GM12878 (cell line): ENCODE results near the gene PPIA. TPM values are rescaled to one million over a fixed set of nuclear protein-coding genes. Genes with fewer than 3 reads are reported as not detected.
A peak's percentile ranks its signal among the peaks of the same experiment; 100 is the strongest.
"Not testable (repeated sequence)": the region's sequence is repeated elsewhere in the genome, so short reads cannot be mapped to it uniquely, and the experiment has no call there.

Source experiments
- ATAC-seq: fragments of 200-7000 bp; cut with Tn5 transposase; 3 replicates; pipeline ENCODE4 v1.9.1; 2020; ENCODE audit warnings: mild to moderate bottlenecking, moderate library complexity
- BruUV-seq: library from RNA; stranded (reverse); fragments of 400-500 nt; replicated peaks from 2 replicates; lab custom pipeline; 2021; lab: Mats Ljungman, UMichigan
- CTCF ChIA-PET: fragments of 300-600 bp; sonication (Branson Sonifier 250); formaldehyde crosslinking; extraction: SDS; loops from one replicate; lab custom pipeline; 2021; ENCODE audit warnings: inconsistent platforms; lab: Yijun Ruan, JAX
- POLR2A ChIA-PET: fragments of 350-600 bp; formaldehyde crosslinking; extraction: SDS; loops from one replicate; lab custom pipeline; 2021; ENCODE audit warnings: inconsistent platforms; lab: Charles Lee
- RAD21 ChIA-PET: fragments of 300-600 bp; sonication (Branson Sonifier 250); formaldehyde crosslinking; loops from one replicate; lab custom pipeline; 2023; ENCODE audit warnings: antibody characterized with exemption; ENCODE audit not compliant: unreplicated experiment; lab: Charles Lee
- SMC1A ChIA-PET: fragments of 300-600 bp; sonication (Branson Sonifier 250); formaldehyde crosslinking; loops from one replicate; lab custom pipeline; 2023; ENCODE audit not compliant: unreplicated experiment, uncharacterized antibody; lab: Charles Lee
- DNase-seq: peaks from one replicate; pipeline ENCODE4 v3.0.0-alpha.2; 2011; ENCODE audit warnings: low read depth, low spot score
- FAIRE-seq: peaks from 3 replicates; lab custom pipeline; 2011; peaks lifted over from hg19 to GRCh38; lab: Jason Lieb, UNC
- H2AFZ ChIP-seq: 2 replicates; pipeline ENCODE4 v1.6.0; 2011; ENCODE audit warnings: low read depth, low read length, control low read depth; ENCODE audit not compliant: control insufficient read depth
- H3K27ac ChIP-seq: 2 replicates; pipeline ENCODE4 v1.5.1; 2011; ENCODE audit warnings: control low read depth; ENCODE audit not compliant: control insufficient read depth, insufficient read depth
- H3K27me3 ChIP-seq, 2 experiments: replicated peaks in 1 of 2; 2 replicates each; pipeline versions ENCODE4 v1.6.0 to v1.6.1; 2011; ENCODE audit warnings: low read length in 1 of 2; ENCODE audit not compliant: control insufficient read depth in 2 of 2, insufficient read depth in 2 of 2
- H3K36me3 ChIP-seq, 2 experiments: 2 replicates each; pipeline ENCODE4 v1.5.1; 2011; ENCODE audit warnings: low read length in 1 of 2; ENCODE audit not compliant: control insufficient read depth in 2 of 2, insufficient read depth in 2 of 2
- H3K4me1 ChIP-seq: 2 replicates; pipeline ENCODE4 v1.6.1; 2011; ENCODE audit warnings: mild to moderate bottlenecking, low read length, moderate library complexity, mixed read lengths; ENCODE audit not compliant: control insufficient read depth, insufficient read depth
- H3K4me2 ChIP-seq: 2 replicates; pipeline ENCODE4 v1.6.0; 2011; ENCODE audit warnings: control low read depth; ENCODE audit not compliant: control insufficient read depth, insufficient read depth
- H3K4me3 ChIP-seq: fragments of 200-600 bp; sonication (generic); 2 replicates; pipeline ENCODE4 v1.5.1; 2016
- H3K79me2 ChIP-seq: 2 replicates; pipeline ENCODE4 v1.6.0; 2011; ENCODE audit warnings: low read length; ENCODE audit not compliant: control insufficient read depth, insufficient read depth
- H3K9ac ChIP-seq: 2 replicates; pipeline ENCODE4 v1.8.0; 2011; ENCODE audit warnings: low read length, control low read depth, mixed read lengths; ENCODE audit not compliant: control insufficient read depth, insufficient read depth
- H3K9me3 ChIP-seq: replicated peaks from 3 replicates; pipeline ENCODE4 v1.5.1; 2011; ENCODE audit warnings: mild to moderate bottlenecking, low read length; ENCODE audit not compliant: control insufficient read depth, insufficient read depth
- H4K20me1 ChIP-seq: 2 replicates; pipeline ENCODE4 v1.6.0; 2011; ENCODE audit not compliant: control insufficient read depth, insufficient read depth
- MLLT1 ChIP-seq: fragments of 450-650 bp; IDR thresholded peaks from 2 replicates; pipeline ENCODE4 v1.6.1; 2016; ENCODE audit warnings: mild to moderate bottlenecking
- NBN ChIP-seq: fragments of 450-650 bp; IDR thresholded peaks from 2 replicates; pipeline ENCODE4 v1.6.1; 2016
- RUNX3 ChIP-seq: IDR thresholded peaks from 2 replicates; pipeline ENCODE4 v1.6.1; 2012; ENCODE audit warnings: low read length, inconsistent platforms
- WGBS: methylation state at CpG from one replicate; pipeline ENCODE4 v1.1.6; 2016; ENCODE audit warnings: low lambda C conversion rate; ENCODE audit not compliant: insufficient replicate concordance, insufficient coverage; ENCODE audit errors: missing lambda C conversion rate; 5-methylcytosine and 5-hydroxymethylcytosine counted together
- in situ Hi-C: fragments of 300-500 bp; cut with MboI; formaldehyde crosslinking; loops from 9 replicates; pipeline ENCODE4 v1.14.3; 2018; ENCODE audit warnings: mixed read lengths
- intact Hi-C: fragments of 100-400 bp; cut with micrococcal nuclease; formaldehyde crosslinking; loops from one replicate; pipeline ENCODE4 v1.14.2; 2022; ENCODE audit not compliant: unreplicated experiment
- polyA plus RNA-seq, 11 experiments: library from polyadenylated mRNA; depleted of rRNA in 4 of 11; unstranded in 6 of 11; stranded (reverse) in 5 of 11; fragments of >200 nt; fragmentation: Nextera tagmentation in 4 of 11; fragmentation: Illumina TruSeq in 1 of 11; extraction: Ambion mirVana in 4 of 11; extraction: Trizol in 1 of 11; gene quantifications; 1 replicate in 1 of 11; 2 replicates in 10 of 11; pipeline versions ENCODE4 v1.2.1 to v1.2.3, GENCODE V29; 2011 to 2016; ENCODE audit warnings: inconsistent platforms in 2 of 11, missing spikeins in 2 of 11, low read depth in 1 of 11
- total RNA-seq, 4 experiments: library from RNA; depleted of rRNA in 3 of 4; stranded (reverse); fragments of >200 nt in 3 of 4; fragmentation: Illumina TruSeq in 1 of 4; extraction: Trizol in 1 of 4; gene quantifications; 2 replicates each; pipeline versions ENCODE4 v1.2.1 to v1.2.3, GENCODE V29; 2013 to 2021

Gene PPIA
- total and polyA plus RNA-seq, 10 of the 15 experiments (the other 5 are each of a cell fraction or from before 2014, with no cell fraction given): 2,712 to 7,982 (median 5,027) TPM

GRCh38 chr7:44846390-44846789, 49.9 kb downstream of the PPIA start:
- H3K27ac ChIP-seq: peak overlapping the region; percentile 17
- ATAC-seq, in situ Hi-C loops, H4K20me1 ChIP-seq, H3K36me3 ChIP-seq: not testable (repeated sequence)
- intact Hi-C loops: loop anchor here (5.0 kb wide), 2 partner anchors 94 to 266 kb away; partner anchors contain the start of gene TBRG4
- CTCF ChIA-PET: interaction anchor here (0.9 to 4.8 kb wide), 17 partner anchors 11 to 289 kb away, joined by 3 to 41 read pairs (median 5); partner anchors contain the start of genes DDX56, PPIA and TMED4
- RAD21 ChIA-PET: interaction anchor here (0.7 to 4.0 kb wide), 21 partner anchors 8 to 290 kb away, joined by 3 to 46 read pairs (median 5); partner anchors contain the start of genes OGDH and TMED4
- H3K4me3 ChIP-seq: peak overlapping the region; percentile 75
- TF ChIP-seq NBN (peak; percentile 22; the same call in 1 of the 2 replicates), RUNX3 (peak; percentile 67), MLLT1 (peak; percentile 85)
- TF ChIP-seq, all 136 proteins: peak for 3; not testable (repeated sequence) for 133
- SMC1A ChIA-PET: interaction anchor here (0.6 to 8.0 kb wide), 28 partner anchors 8 to 272 kb away, joined by 3 to 46 read pairs (median 5); partner anchors contain the start of genes DDX56, OGDH, TMED4 and ZMIZ2
- Histone ChIP-seq H3K4me2 (peak overlapping the region; percentile 68), H3K79me2 (peaks cover 59% of the 10 kb centered on the region), H3K9ac (peak overlapping the region; percentile 92; the same call in 1 of the 2 replicates)
- H3K9me3 ChIP-seq, H3K27me3 ChIP-seq, H3K4me1 ChIP-seq, BruUV-seq, DNase-seq, H2AFZ ChIP-seq, FAIRE-seq: not testable (repeated sequence)
- POLR2A ChIA-PET: interaction anchor here (0.6 to 5.0 kb wide), 8 partner anchors 39 to 264 kb away, joined by 3 to 36 read pairs (median 5); partner anchors contain the start of genes PPIA, PURB, TMED4 and ZMIZ2
- WGBS: 0% methylated on average over 11 of the region's 11 CpGs
